Muscle layer of duodenum (tissue), 2 donors: Measurements from ENCODE around the gene KRTAP10-9.
A peak's percentile ranks its signal among the peaks of the same experiment; 100 is the strongest.
"Not testable (repeated sequence)": the region's sequence is repeated elsewhere in the genome, so short reads cannot be mapped to it uniquely, and the experiment has no call there.

Experiments used
- H3K27ac ChIP-seq: one replicate; pipeline ENCODE4 v1.7.0; 2013; ENCODE audit warnings: mild to moderate bottlenecking, low read length
- H3K27me3 ChIP-seq: one replicate; pipeline ENCODE4 v1.7.0; 2013; ENCODE audit warnings: low read depth, mild to moderate bottlenecking, control low read depth, low read length
- H3K36me3 ChIP-seq, 2 donors: one replicate each; pipeline ENCODE4 v1.7.0; 2013; ENCODE audit warnings: low read length in 2 of 2, control low read depth in 1 of 2, mild to moderate bottlenecking in 1 of 2; ENCODE audit not compliant: insufficient read depth in 2 of 2, control insufficient read depth in 1 of 2
- H3K4me1 ChIP-seq, 2 donors: one replicate each; pipeline ENCODE4 v1.7.0; 2013; ENCODE audit warnings: low read length in 2 of 2, mild to moderate bottlenecking in 2 of 2, control low read depth in 1 of 2, moderate library complexity in 1 of 2; ENCODE audit not compliant: insufficient read depth in 2 of 2, control insufficient read depth in 1 of 2
- H3K4me3 ChIP-seq, 2 donors: one replicate each; pipeline ENCODE4 v1.7.0; 2013; ENCODE audit warnings: low read length in 2 of 2, low read depth in 1 of 2, mild to moderate bottlenecking in 1 of 2
- H3K9me3 ChIP-seq, 2 donors: one replicate each; pipeline ENCODE4 v1.7.0; 2013; ENCODE audit warnings: low read length in 2 of 2, control low read depth in 1 of 2, mild to moderate bottlenecking in 1 of 2; ENCODE audit not compliant: control insufficient read depth in 1 of 2
- donor health status: healthy.

Gene KRTAP10-9

GRCh38 chr21:44636209-44637017 is 9.5 kb downstream of the KRTAP10-9 start:
- Histone ChIP-seq H3K27ac (no peak overlapping the region), H3K9me3 (peaks cover 12 to 18% of the 10 kb centered on the region in 2 donors), H3K27me3 (no peaks in the 10 kb centered on the region), H3K4me3 (no peak overlapping the region), H3K36me3 (no peaks in the 10 kb centered on the region), H3K4me1 (no peaks in the 10 kb centered on the region)

GRCh38 chr21:44637018-44637850 is 10.3 kb downstream of the KRTAP10-9 start, which contains the start of gene KRTAP10-10:
Gene KRTAP10-10, plus strand, starts transcription at chr21:44637356. Its CDS starts 62 bp downstream, at chr21:44637418.
- Histone ChIP-seq H3K4me1 (no peaks in the 10 kb centered on the region), H3K27ac (no peak within 1 kb of the TSS), H3K27me3 (no peaks in the 10 kb centered on the region), H3K36me3 (no peaks in the 10 kb centered on the region), H3K4me3 (no peak within 1 kb of the TSS), H3K9me3 (peaks cover 13% of the 10 kb centered on the region in 2 donors)

GRCh38 chr21:44637851-44638348 is 11.0 kb downstream of the KRTAP10-9 start:
- H3K4me1 ChIP-seq, H3K27ac ChIP-seq, H3K36me3 ChIP-seq, H3K27me3 ChIP-seq, H3K4me3 ChIP-seq: not testable (repeated sequence)
- H3K9me3 ChIP-seq: peaks cover 11 to 12% of the 10 kb centered on the region in 2 donors

- H3K4me3 ChIP-seq, H3K27ac ChIP-seq, H3K36me3 ChIP-seq, H3K4me1 ChIP-seq, H3K27me3 ChIP-seq: not testable (repeated sequence)
- peaks cover 12 to 13% of the 10 kb centered on the region in 2 donors for H3K9me3 ChIP-seq
These were observed 11.8 kb downstream of the KRTAP10-9 start for GRCh38 chr21:44638506-44639330.

GRCh38 chr21:44639331-44639655 is 12.4 kb downstream of the KRTAP10-9 start:
- H3K4me3 ChIP-seq: no peak overlapping the region
- no peak overlapping the region for H3K27ac ChIP-seq
- H3K4me1 ChIP-seq: no peaks in the 10 kb centered on the region

GRCh38 chr21:44640761-44641160 is 13.9 kb downstream of the KRTAP10-9 start:
- no peaks in the 10 kb centered on the region for H3K4me1 ChIP-seq
- no peak overlapping the region for H3K4me3 ChIP-seq
- no peak overlapping the region for H3K27ac ChIP-seq
- no peaks in the 10 kb centered on the region for H3K36me3 ChIP-seq
- no peaks in the 10 kb centered on the region for H3K27me3 ChIP-seq
- H3K9me3 ChIP-seq: peaks cover 17 to 27% of the 10 kb centered on the region in 2 donors

More at GRCh38 chr21:44639331-44639655, 12.4 kb downstream of the KRTAP10-9 start:
- Histone ChIP-seq H3K9me3 (peaks cover 17 to 19% of the 10 kb centered on the region in 2 donors), H3K27me3 (no peaks in the 10 kb centered on the region), H3K36me3 (no peaks in the 10 kb centered on the region)

- peaks cover 17 to 27% of the 10 kb centered on the region in 2 donors for H3K9me3 ChIP-seq
- no peaks in the 10 kb centered on the region for H3K27me3 ChIP-seq
- H3K4me3 ChIP-seq: peak overlapping the region in 1 of 2 donors; percentile 11
- H3K4me1 ChIP-seq: no peaks in the 10 kb centered on the region
- no peak overlapping the region for H3K27ac ChIP-seq
- H3K36me3 ChIP-seq: no peaks in the 10 kb centered on the region
These were observed 16.9 kb downstream of the KRTAP10-9 start for GRCh38 chr21:44643741-44644310.

GRCh38 chr21:44644878-44645277 is 18.0 kb downstream of the KRTAP10-9 start:
- Histone ChIP-seq H3K27me3 (no peaks in the 10 kb centered on the region), H3K9me3 (peaks cover 17 to 27% of the 10 kb centered on the region in 2 donors), H3K4me3 (no peak overlapping the region), H3K36me3 (no peaks in the 10 kb centered on the region), H3K27ac (no peak overlapping the region), H3K4me1 (no peaks in the 10 kb centered on the region)

GRCh38 chr21:44646366-44647221 is 19.7 kb downstream of the KRTAP10-9 start, which contains the start of gene KRTAP10-11:
Gene KRTAP10-11, plus strand, starts transcription at chr21:44646414. Its CDS starts 45 bp downstream, at chr21:44646459.
- peaks cover 7 to 17% of the 10 kb centered on the region in 2 donors for H3K9me3 ChIP-seq
- H3K27ac ChIP-seq, H3K27me3 ChIP-seq, H3K4me1 ChIP-seq, H3K36me3 ChIP-seq, H3K4me3 ChIP-seq: not testable (repeated sequence)

GRCh38 chr21:44647222-44647552 is 20.3 kb downstream of the KRTAP10-9 start:
- Histone ChIP-seq H3K27ac (no peak overlapping the region), H3K4me3 (no peak overlapping the region)

More at GRCh38 chr21:44647222-44647552, 20.3 kb downstream of the KRTAP10-9 start:
- H3K4me1 ChIP-seq: no peaks in the 10 kb centered on the region
- H3K36me3 ChIP-seq: no peaks in the 10 kb centered on the region
- H3K27me3 ChIP-seq: no peaks in the 10 kb centered on the region
- H3K9me3 ChIP-seq: peaks cover 6 to 17% of the 10 kb centered on the region in 2 donors
